Hematopoietic multipotent progenitor cell treated with erythropoietin and hydrocortisone succinate and interleukin-3 and kit ligand, for 4 days (in vitro differentiated cells): ENCODE results near the gene FUZ.

ENCODE experiments used
- DNase-seq: peaks from one replicate; pipeline ENCODE4 v3.0.0-alpha.2; 2015

FUZ gene

DNA sequence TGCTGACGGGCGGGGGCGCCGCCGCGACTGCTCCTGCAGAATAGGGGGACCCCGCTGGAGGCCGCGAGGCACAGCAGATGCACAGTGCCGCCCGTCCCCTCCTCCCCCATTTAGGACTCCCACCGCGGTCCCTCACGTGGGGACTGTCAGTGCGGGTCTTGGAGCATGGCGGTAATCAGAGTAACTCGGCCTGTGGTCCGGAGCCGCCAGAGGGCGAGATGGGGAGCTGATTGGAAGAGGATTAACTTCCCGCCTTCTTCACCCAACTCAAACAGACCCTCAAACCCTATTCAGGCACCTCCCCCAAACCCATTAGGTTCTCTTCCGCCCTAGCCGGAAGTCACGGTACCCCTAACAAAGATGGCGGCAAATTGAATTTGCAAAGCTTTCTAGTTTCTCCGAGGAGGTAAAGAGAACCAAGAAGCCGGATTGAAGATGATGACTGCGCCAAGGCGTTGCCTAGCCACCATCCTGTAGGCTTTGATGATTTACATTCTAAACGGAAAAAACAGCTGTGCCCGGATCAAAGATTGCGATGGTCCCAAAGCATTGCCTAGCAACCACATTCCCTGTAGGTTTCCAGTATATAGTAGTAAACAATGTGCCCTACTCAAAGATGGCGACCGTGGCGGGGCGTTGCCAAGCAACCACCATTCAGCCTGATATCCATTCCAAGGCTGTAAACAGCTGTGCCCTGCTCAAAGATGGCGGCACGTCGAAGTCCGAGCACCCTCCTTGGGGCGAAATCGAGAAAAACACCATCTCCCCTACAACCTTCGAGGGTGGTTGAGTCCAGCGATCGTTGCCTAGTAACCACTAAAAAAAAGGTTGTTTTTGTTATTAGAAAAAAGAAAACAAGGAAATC, at the start of gene FUZ:
TSS of gene FUZ (minus strand) at position 296 of the 865 bp plus-strand sequence. CDS start at position 110, 186 bp downstream.
- DNase-seq = peak; percentile 99

- DNase-seq = peak; percentile 60
Observed at GRCh38 chr19:49862391-49863253, 49.5 kb upstream of the FUZ start.

- no peak for DNase-seq
Observed at GRCh38 chr19:49861541-49862378, 48.7 kb upstream of the FUZ start.

DNA sequence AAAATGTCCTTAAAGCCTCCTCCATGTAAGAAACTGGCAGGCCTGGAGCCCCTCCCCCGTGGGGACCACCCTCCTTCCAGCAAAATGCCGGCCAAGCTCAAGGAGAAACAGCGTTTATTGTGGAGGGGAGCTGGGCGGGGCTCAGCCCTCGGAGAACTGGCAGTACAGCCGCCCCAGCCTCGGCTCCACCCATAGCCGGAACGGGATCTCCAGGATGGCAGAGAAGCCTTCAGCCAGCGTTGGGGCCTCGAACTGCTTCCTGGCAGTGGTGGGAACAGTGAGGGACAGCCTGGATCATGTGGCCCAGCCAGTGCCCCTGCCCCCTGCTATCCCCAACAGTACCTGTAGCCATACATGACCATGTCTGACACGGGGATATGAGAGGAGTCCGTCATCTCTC, 48.0 kb upstream of the FUZ start:
- DNase-seq = no peak

GRCh38 chr19:49860336-49861102, 47.4 kb upstream of the FUZ start:
- DNase-seq = no peak

- no peak for DNase-seq
Observed at GRCh38 chr19:49859682-49860335, 46.7 kb upstream of the FUZ start.

- DNase-seq = no peak
Observed at GRCh38 chr19:49858088-49858985, 45.2 kb upstream of the FUZ start.

- DNase-seq = no peak
Observed at GRCh38 chr19:49857838-49858087, 44.7 kb upstream of the FUZ start.

- DNase-seq = no peak
Observed at GRCh38 chr19:49857061-49857837, 44.2 kb upstream of the FUZ start.

DNA sequence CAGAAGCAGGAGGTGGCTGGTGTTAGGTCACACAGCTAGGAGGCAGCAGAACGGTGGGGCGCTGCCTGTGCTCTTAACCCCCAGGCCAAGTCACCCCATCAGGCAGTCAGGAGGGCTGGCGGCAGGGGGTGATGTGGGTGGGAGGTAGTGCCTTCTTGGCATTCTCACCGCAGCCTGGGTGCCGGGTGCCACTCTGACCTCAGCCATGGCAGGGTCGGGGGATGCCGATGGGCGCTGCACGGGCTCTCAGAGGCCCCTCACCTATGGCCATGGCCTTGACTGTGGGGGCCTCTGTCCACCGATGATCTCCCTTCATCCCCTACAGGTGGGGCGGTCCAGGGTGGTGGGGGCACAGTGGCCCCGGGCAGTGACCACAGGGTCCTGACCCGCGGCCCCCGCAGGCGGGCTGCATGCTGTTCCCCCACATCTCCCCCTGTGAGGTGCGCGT, 43.5 kb upstream of the FUZ start:
- no peak for DNase-seq

DNA sequence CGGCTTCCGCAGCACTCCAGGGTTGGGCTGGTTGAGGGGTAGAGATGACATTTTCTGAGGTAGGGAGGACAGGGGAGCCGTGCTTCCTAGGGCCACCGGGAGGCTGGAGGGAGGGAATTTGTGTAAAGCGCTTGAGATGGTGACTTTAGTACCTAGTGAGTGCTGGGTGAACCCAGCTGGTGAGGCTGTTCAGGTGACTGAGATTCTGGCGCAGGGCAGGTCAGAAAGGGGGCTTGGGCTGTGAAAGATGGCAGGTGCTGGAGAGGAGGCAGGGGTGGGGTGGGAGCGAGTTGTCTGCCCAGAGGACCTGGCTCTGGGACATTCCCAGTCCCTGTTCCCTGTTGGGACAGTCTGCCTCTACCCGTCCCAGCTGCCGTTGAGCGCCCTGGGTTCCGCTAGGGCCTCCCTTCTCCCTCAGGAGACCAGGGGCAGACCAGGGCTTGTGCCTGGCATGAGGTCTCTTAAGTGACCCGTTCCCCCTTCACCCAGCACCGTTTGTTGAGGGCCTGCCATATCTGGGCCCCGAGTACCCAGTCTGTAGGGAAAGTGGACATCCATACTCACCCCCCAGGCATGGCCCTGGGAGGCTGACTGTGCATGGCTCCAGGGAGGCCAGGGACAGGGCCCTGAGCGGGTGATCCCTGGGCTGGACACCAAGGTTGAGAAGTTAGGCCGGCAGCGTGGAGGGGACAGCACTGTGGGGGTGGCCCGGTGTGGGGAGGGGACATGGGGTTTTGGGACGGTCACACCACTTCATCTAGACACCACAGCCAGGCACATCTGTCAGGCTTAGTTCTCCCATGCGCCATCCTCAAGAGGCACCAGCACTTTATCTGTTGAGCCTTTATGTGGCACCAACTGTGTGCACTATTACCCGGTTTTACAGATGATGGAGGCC, 42.8 kb upstream of the FUZ start:
- DNase-seq = no peak

- DNase-seq = no peak
Observed at GRCh38 chr19:49855277-49855675, 42.2 kb upstream of the FUZ start.

DNA sequence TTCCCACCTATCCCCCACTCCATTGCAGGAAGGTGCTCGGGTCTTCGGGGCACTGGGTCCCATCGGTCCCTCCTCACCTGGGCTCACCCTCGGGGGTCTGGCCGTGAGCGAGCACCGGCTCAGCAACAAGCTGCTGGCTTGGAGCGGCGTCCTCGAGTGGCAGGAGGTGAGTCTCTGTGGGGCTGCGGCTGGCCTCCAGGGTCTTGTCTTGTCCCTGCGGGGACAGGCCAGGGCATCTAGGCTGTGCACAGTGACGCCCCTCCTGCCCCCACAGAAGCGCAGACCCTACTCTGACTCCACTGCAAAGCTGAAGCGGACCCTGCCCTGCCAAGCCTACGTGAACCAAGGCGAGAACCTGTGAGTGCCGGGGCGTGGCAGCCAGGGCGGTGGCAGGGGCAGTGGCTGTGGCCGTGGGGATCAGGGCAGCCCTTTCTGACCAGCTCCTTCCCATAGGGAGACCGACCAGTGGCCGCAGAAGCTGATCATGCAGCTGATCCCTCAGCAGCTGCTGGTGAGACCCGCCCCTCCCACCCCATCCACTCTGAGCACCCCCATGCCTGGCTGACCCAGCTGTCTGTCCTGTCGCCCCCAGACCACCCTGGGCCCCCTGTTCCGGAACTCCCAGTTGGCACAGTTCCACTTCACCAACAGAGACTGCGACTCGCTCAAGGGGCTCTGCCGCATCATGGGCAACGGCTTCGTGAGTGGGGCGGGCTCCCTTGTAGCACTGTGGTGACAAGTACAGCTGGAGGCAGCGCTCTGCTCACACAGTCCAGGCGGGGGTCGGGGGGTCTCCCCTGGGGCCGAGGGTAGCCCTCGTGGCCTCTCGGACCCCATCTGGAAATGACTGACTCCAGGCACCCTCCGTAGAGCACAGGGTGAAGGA, 41.5 kb upstream of the FUZ start:
- DNase-seq = no peak

GRCh38 chr19:49853852-49854377, 40.8 kb upstream of the FUZ start:
- DNase-seq = no peak

GRCh38 chr19:49852631-49853126, 39.6 kb upstream of the FUZ start:
- no peak for DNase-seq

GRCh38 chr19:49851456-49852259, 38.6 kb upstream of the FUZ start:
- DNase-seq = no peak
